HG03378 (cell line): ENCODE measurements around the gene UFM1.
A peak's percentile ranks its signal among the peaks of the same experiment; 100 is the strongest.
"Not testable (repeated sequence)": the region's sequence is repeated elsewhere in the genome, so short reads cannot be mapped to it uniquely, and the experiment has no call there.

Experiments
- ATAC-seq: cut with Tn5 transposase; IDR thresholded peaks from one replicate; pipeline ENCODE4 v1.9.1; 2021; ENCODE audit warnings: mild to moderate bottlenecking, moderate library complexity; ENCODE audit not compliant: unreplicated experiment

Gene UFM1

GRCh38 chr13:38363746-38364145 is 14.1 kb downstream of the UFM1 start:
- not testable (repeated sequence) for ATAC-seq

DNA sequence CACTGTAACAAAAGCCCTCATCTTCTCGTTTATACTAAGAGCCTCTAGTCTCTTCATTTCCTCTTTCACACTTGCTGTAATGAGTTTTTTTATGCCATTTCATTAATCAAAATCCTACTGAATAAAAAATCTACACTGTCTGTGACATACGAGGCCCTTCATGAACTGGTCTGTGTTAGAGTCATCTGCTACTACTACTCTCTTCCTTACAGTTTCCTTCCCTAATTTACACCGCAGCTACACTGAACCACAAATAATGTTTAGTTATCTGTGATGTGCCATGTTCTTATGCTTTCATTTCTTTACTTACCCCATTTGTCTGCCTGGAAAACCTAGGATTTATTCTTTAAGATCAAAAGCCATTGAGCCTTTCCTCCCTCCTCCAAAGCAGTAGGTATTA is 16.0 kb downstream of the UFM1 start:
- no peak for ATAC-seq

DNA sequence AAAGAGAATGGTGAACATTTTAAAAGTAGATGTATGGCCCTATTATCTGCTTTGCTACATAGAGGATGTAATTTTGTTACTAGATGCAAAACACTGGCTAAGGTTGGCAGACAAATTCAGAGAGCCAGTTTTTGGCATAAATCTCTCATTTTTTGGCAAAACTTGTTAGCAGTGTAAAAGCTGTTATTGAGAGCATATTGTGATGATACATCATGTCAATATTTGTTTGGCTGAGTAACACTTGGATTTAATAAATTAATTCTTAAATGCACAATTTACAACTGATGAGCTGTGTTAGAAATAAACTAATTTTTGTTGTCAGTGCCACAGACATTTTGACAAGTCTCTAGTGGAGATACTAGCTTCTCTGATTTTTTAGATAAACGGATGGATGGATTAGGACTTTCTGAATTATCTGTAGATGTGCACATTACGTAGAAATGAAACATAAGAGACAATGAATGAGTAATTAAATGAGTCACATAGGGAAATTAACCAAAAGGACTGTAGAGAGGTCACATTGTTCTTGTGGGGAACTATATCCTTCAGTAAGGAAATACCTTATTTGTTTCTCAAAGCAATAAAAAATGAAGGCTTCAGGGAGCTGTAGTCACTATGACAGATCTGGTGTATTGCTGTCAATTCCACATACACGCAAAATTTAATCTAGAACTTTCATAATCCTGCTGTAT is 17.4 kb downstream of the UFM1 start:
- ATAC-seq, result peak; percentile 60

- no peak for ATAC-seq
Measured at GRCh38 chr13:38369058-38369457, 19.4 kb downstream of the UFM1 start.

GRCh38 chr13:38370096-38370495 is 20.4 kb downstream of the UFM1 start:
- ATAC-seq, result not testable (repeated sequence)

DNA sequence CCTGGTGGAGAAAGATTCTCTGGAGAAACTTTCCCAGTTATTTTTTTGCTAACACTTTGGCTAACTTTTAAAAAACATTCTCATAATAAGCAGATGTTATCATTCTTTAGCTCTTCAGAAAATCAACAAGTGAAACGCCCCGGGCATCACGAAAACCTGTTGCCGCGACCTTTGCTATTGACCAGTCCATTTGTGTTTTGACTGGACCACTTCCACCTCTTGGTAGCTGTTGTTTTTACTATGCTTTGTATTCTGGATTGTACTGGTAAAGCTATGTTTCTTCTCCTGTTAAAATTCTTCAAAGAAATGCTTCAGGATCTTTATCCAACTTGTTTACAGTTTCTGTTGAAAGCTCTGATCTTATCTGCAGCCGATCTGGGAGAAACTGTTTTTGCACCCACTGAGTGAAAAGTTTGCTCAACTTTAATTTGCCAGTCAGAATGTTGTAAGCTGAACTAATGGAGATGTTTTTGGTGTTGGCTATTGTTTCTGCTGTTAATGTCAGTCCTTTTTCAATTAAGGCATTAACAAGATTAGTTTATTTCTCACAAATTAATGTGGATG is 23.3 kb downstream of the UFM1 start:
- ATAC-seq, result no peak

- ATAC-seq, result no peak
Measured at GRCh38 chr13:38376546-38376945, 26.9 kb downstream of the UFM1 start.

GRCh38 chr13:38381890-38382289 is 32.2 kb downstream of the UFM1 start:
- ATAC-seq, result no peak

GRCh38 chr13:38382946-38383345 is 33.3 kb downstream of the UFM1 start:
- ATAC-seq, result no peak

DNA sequence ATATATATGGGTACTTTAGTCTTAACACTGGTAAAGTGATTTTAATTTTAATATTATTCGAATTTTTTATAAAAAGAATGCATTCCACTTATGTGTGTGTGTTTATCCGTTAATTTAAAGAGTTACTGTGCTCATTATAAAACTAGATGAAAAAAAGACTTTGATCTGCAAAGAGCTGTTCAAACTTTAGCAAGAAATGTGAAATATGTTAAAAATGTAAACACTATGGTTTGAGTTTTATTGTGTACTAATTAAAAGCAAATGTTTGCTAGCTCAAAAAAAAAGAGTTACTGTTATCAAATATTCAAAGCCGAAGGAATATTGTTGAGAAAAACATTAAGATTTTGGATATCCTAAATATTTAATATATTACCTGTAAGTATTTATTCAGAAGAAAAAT is 34.5 kb downstream of the UFM1 start:
- ATAC-seq, result no peak

GRCh38 chr13:38385153-38385891 is 35.7 kb downstream of the UFM1 start:
- no peak for ATAC-seq

- no peak for ATAC-seq
Measured at GRCh38 chr13:38386421-38386820, 36.8 kb downstream of the UFM1 start.

DNA sequence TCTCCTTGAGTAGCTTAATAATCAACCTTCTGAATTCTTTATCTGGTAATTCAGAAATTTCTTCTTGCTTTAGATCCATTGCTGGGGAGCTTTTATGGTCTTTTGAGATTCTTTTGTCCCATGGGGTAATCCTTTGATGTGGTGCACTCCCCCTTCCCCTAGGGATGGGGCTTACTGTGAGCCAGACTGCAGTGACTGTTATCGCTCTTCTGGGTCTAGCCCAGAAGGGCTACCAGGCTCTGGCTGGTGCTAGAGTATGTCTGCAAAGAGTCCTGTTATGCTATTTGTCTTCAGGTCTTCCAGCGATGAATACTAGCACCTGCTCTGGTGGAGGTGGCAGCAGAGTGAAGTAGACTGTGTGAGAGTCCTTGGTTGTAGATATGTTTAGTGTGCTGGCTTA is 41.7 kb downstream of the UFM1 start:
- ATAC-seq, result no peak

- no peak for ATAC-seq
Measured at GRCh38 chr13:38394777-38395496, 45.3 kb downstream of the UFM1 start.

DNA sequence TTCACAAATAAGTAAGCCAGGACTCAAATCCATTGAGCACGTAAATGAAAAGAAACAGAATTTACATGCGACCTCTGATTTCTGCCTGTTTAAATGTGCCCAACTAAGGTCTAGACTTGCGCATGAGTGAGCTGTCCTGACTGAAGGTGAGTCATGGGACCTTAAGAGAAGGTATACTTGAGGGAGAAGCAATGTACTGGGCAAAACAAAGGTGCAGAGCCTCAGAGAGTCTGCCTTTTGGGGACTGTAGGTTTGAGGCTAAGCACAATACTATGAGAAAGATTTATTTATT is 45.8 kb downstream of the UFM1 start:
- ATAC-seq, result no peak

DNA sequence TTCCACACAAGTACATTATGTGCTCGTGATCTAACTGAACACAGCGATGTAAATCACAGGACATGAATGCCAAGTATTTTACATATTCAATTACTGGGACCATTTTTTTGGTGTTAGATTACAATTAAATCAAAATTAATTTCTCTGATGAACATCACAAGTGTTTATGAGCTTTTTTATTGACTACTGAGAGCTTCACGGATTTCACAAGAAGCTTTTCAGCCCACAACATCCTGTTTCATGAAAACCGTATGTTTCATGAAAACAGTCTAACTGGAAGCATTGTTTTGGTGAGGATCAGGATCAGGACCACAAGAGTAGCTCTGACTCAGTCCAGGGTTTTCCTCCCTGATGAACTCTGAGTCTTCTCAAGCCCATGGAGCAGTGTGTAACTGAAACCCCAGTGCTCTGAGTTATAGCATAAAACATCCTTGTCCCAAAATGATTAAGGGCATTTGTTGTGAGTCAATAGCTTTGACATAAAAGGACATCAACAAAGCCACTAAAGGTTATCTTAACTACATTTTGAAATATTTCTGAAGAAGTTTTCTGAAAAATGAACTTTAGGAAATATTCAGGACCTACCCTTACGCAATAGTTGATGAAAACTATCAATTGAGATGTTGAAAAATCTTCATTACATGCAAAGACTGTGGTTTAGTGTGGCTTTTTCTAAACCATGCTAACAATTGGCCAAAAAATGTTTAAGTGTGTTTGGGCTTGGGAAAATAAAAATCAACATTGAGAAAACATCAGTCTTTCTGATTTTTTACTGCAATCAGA is 49.3 kb downstream of the UFM1 start:
- ATAC-seq, result peak; percentile 48

DNA sequence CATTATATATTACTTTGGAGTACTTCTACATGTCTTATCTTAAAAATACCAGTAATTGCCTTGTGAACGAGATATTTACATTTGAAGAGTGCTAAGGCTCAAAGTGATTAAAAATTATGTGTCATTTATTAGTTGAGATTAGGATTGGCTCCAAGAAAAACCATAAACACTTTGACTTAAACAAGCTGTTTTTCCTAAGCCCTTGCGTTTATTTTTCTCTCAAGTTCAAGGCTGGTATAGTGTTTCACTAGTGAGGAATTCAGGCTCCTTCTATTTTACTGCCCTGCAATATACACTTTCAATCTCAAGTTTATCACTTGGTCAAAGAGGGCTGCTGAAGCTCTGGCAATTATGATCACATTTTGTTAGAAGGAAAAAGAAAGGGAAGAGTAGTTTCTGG is 49.9 kb downstream of the UFM1 start:
- no peak for ATAC-seq

- no peak for ATAC-seq
Measured at GRCh38 chr13:38401276-38401675, 51.6 kb downstream of the UFM1 start.

DNA sequence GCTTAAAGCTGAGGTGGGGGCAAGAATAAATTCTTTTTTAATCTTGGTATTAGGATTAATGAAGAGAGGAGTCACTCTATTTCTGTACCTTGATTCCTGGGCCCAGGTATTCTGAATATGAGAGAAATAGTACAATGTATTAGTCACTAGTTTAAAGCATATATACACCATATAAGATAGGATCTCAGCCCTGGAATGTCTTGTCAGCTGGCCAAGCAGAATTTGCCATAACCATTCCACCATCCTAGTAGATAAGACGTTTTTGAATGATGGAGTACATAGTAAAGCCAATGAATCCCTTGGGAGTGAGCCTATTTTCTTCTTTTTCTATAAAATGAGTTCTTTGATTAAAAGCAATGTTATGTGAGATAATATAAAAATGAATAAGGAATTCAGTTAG is 55.6 kb downstream of the UFM1 start:
- ATAC-seq, result no peak

GRCh38 chr13:38409771-38410170 is 60.1 kb downstream of the UFM1 start:
- ATAC-seq, result no peak

GRCh38 chr13:38412266-38412665 is 62.6 kb downstream of the UFM1 start:
- ATAC-seq, result no peak
